ENCODE measurements around the gene AGER. TPM values are rescaled to one million over a fixed set of nuclear protein-coding genes. Genes with fewer than 3 reads are reported as not detected.

The AGER gene
- total and polyA plus RNA-seq, 2 of the 4 experiments (the other 2 are of a cell fraction) = 0.18 to 4.2 TPM

GRCh38 chr6:32149932-32150870 lies 33.9 kb downstream of the AGER start:
- CTCF ChIA-PET = no interaction called here
- Histone ChIP-seq H3K4me3 (ENCODE audit: insufficient read depth, low read depth, low read length) (no peak overlapping the region), H3K23ac (ENCODE audit: low read depth, low read length) (no peak overlapping the region), H3K9me3 (ENCODE audit: control insufficient read depth, insufficient read depth, low read length) (peaks cover 2% of the 10 kb centered on the region; the same call in 1 of the 2 replicates), H4K8ac (ENCODE audit: low read depth in 2 of 2, low read length in 2 of 2) (no peak overlapping the region), H2AK5ac (ENCODE audit: low read depth, low read length) (no peak overlapping the region), H4K5ac (ENCODE audit: low read depth, low read length) (no peak overlapping the region), H3K27me3 (ENCODE audit: control insufficient read depth, insufficient read depth, low read length) (peaks cover 25% of the 10 kb centered on the region), H4K91ac (ENCODE audit: insufficient read depth, low read depth, low read length) (no peak overlapping the region), H3K4ac (ENCODE audit: low read depth, low read length) (no peak overlapping the region), H3K4me1 (ENCODE audit: control insufficient read depth, insufficient read depth, low read length) (peaks cover 23% of the 10 kb centered on the region), H4K20me1 (ENCODE audit: insufficient read depth, low read length) (no peaks in the 10 kb centered on the region), H3K79me1 (ENCODE audit: low read depth in 1 of 2, low read length in 2 of 2) (peaks cover 6 to 27% of the 10 kb centered on the region in 2 experiments), H3K9ac (ENCODE audit: low read depth, low read length) (no peak overlapping the region), H2BK15ac (ENCODE audit: low read depth, low read length) (no peak overlapping the region), H3K36me3 (ENCODE audit: control insufficient read depth, insufficient read depth, low read length) (peaks cover 2% of the 10 kb centered on the region; the same call in 1 of the 2 replicates), H3K14ac (replicated peaks; ENCODE audit: low read depth, low read length) (no peak overlapping the region), H2BK120ac (ENCODE audit: low read depth, low read length) (no peak overlapping the region), H3K56ac (ENCODE audit: extremely low read depth, insufficient read depth, low read length) (no peak overlapping the region), H3K18ac (ENCODE audit: low read depth, low read length) (no peak overlapping the region), H3K4me2 (ENCODE audit: low read depth, low read length) (no peak overlapping the region), H3K27ac (ENCODE audit: insufficient read depth, low read length) (no peak overlapping the region), H2AK9ac (replicated peaks; ENCODE audit: low read depth, low read length, poor library complexity) (no peak overlapping the region), H2BK5ac (ENCODE audit: low read depth, low read length, poor library complexity, severe bottlenecking) (no peak overlapping the region), H2AFZ (replicated peaks; ENCODE audit: low read length, poor library complexity) (no peak overlapping the region), H3K9me1 (ENCODE audit: insufficient read depth, low read length) (0 out of 2 replicates have a peak, but pooled peaks cover 4% of the 10 kb centered on the region), H2BK20ac (ENCODE audit: low read depth, low read length) (no peak overlapping the region)
- dilution Hi-C loops (cut with HindIII; ENCODE audit: low sequenced_read_pairs, unreplicated experiment) (no loop called here), intact Hi-C loops (cut with micrococcal nuclease) (loop anchor here (5.0 to 10.0 kb wide), 2 partner anchors 105 to 248 kb away; partner anchors contain the start of gene ZBTB12), in situ Hi-C loops (cut with MboI; ENCODE audit: low sequenced_read_pairs) (no loop called here)
- no peak for TF ChIP-seq NFE2L2 (IDR thresholded peaks at IDR 0.05; ENCODE audit: low read depth, low read length)
- no peak for TF ChIP-seq SMC3 (IDR thresholded peaks at IDR 0.05; ENCODE audit: low read depth, low read length)
- no peak for TF ChIP-seq FOS (IDR thresholded peaks at IDR 0.05; ENCODE audit: low read depth, low read length)
- TF ChIP-seq POLR2A (IDR thresholded peaks at IDR 0.05; ENCODE audit: low read depth, low read length) = no peak
- BruUV-seq (replicated peaks) = no TSS peak
- ATAC-seq (ENCODE audit: low read depth) = no peak
- no peak for DNase-seq
- 58% methylated on average over 13 of the region's 55 CpGs; no CpG with 5 or more reads in 1 of the 2 experiments for WGBS, 2 experiments (ENCODE audit: extremely low coverage in 2 of 2, insufficient read length in 1 of 2)
- POLR2A ChIA-PET (ENCODE audit: unreplicated experiment) = no interaction called here

Measured in IMR-90 (cell line).